K562 (cell line): ENCODE measurements around the gene TAF15. TPM values are rescaled to one million over a fixed set of nuclear protein-coding genes. Genes with fewer than 3 reads are reported as not detected.

Experiments used
- ATAC-seq: fragments of 200-7000 bp; cut with Tn5 transposase; 3 replicates; pipeline ENCODE4 v1.9.1; 2020; ENCODE audit warnings: moderate library complexity
- BruUV-seq: library from RNA; stranded (reverse); fragments of 400-500 nt; replicated peaks from 2 replicates; lab custom pipeline; 2021; lab: Mats Ljungman, UMichigan
- CTCF ChIA-PET: fragments of 300-600 bp; formaldehyde crosslinking; extraction: SDS; loops from one replicate; lab custom pipeline; 2021; ENCODE audit warnings: low intra/inter-chr PET ratio; lab: Yijun Ruan, JAX
- POLR2A ChIA-PET: fragments of 300-600, 350-650 bp; sonication (Branson Sonifier 250); formaldehyde crosslinking; extraction: SDS; loops from one replicate; lab custom pipeline; 2021; ENCODE audit warnings: antibody characterized with exemption, inconsistent platforms; lab: Yijun Ruan, JAX
- DNase-seq, 4 experiments: peaks; one replicate each; pipeline versions ENCODE4 v3.0.0 to v3.0.0-alpha.2; 2011 to 2018; ENCODE audit warnings: low spot score in 3 of 4, mixed read lengths in 3 of 4; ENCODE audit errors: extremely low read depth in 1 of 4
- FAIRE-seq: peaks from 2 replicates; lab custom pipeline; 2011; peaks lifted over from hg19 to GRCh38; lab: Jason Lieb, UNC
- H2AFZ ChIP-seq: 2 replicates; pipeline ENCODE4 v1.6.0; 2011; ENCODE audit warnings: low read depth, low read length, control low read depth, inconsistent platforms
- H3K27ac ChIP-seq: fragments of 200-600 bp; 3 replicates; pipeline ENCODE4 v1.8.0; 2011; ENCODE audit warnings: low read depth, mild to moderate bottlenecking, control low read depth, inconsistent platforms, low read length, moderate library complexity, mixed read lengths; ENCODE audit errors: extremely low read depth
- H3K27me3 ChIP-seq, 2 experiments: fragments of 300-600 bp in 1 of 2; 2 replicates in 1 of 2; 3 replicates in 1 of 2; pipeline versions ENCODE4 v1.6.0 to v1.8.0; 2011; ENCODE audit warnings: inconsistent platforms in 2 of 2, low read length in 2 of 2, mild to moderate bottlenecking in 1 of 2, mixed read lengths in 1 of 2, moderate library complexity in 1 of 2; ENCODE audit not compliant: control insufficient read depth in 2 of 2, insufficient read depth in 2 of 2
- H3K36me3 ChIP-seq: fragments of 300-600 bp; 3 replicates; pipeline ENCODE4 v1.8.0; 2011; ENCODE audit warnings: mild to moderate bottlenecking, low read length, inconsistent platforms; ENCODE audit not compliant: control insufficient read depth, insufficient read depth
- H3K4me1 ChIP-seq, 2 experiments: fragments of 200-600 bp in 1 of 2; replicated peaks in 1 of 2; 2 replicates in 1 of 2; 3 replicates in 1 of 2; pipeline versions ENCODE4 v1.5.1 to v1.8.0; 2011; ENCODE audit warnings: inconsistent platforms in 2 of 2, low read length in 2 of 2, mild to moderate bottlenecking in 1 of 2, mixed read lengths in 1 of 2, moderate library complexity in 1 of 2; ENCODE audit not compliant: control insufficient read depth in 2 of 2, insufficient read depth in 2 of 2
- H3K4me2 ChIP-seq: 2 replicates; pipeline ENCODE4 v1.6.1; 2011; ENCODE audit warnings: low read length, control low read depth, inconsistent platforms, mixed read lengths; ENCODE audit not compliant: insufficient read depth
- H3K4me3 ChIP-seq: fragments of 200-600 bp; sonication (generic), shearing (Covaris generic); 2 replicates; pipeline ENCODE4 v1.5.1; 2016; ENCODE audit warnings: control low read depth, inconsistent platforms
- H3K79me2 ChIP-seq: fragments of 200-600 bp; 3 replicates; pipeline ENCODE4 v1.8.0; 2011; ENCODE audit warnings: low read length, inconsistent platforms; ENCODE audit not compliant: control insufficient read depth, insufficient read depth
- H3K9ac ChIP-seq, 2 experiments: 2 replicates each; pipeline versions ENCODE4 v1.6.0 to v1.6.1; 2011; ENCODE audit warnings: low read depth in 2 of 2, low read length in 2 of 2, control low read depth in 1 of 2, inconsistent platforms in 1 of 2, mild to moderate bottlenecking in 1 of 2, mixed read lengths in 1 of 2; ENCODE audit not compliant: insufficient read depth in 1 of 2
- H3K9me1 ChIP-seq: one replicate; pipeline ENCODE4 v1.6.0; 2011; ENCODE audit warnings: inconsistent platforms, mild to moderate bottlenecking, low read length, moderate library complexity; ENCODE audit not compliant: control insufficient read depth, insufficient read depth
- H3K9me3 ChIP-seq: replicated peaks from 2 replicates; pipeline ENCODE4 v1.5.1; 2011; ENCODE audit warnings: low read depth, low read length, inconsistent platforms; ENCODE audit not compliant: control insufficient read depth, insufficient read depth
- H4K20me1 ChIP-seq: replicated peaks from 2 replicates; pipeline ENCODE4 v1.6.1; 2011; ENCODE audit warnings: low read length, inconsistent platforms, mixed read lengths; ENCODE audit not compliant: control insufficient read depth, insufficient read depth
- FOXP1 ChIP-seq: sonication (generic); formaldehyde crosslinking; IDR thresholded peaks from 2 replicates; pipeline ENCODE4 v1.8.0; 2022; ENCODE audit warnings: mild to moderate bottlenecking, missing genetic modification reagents
- ILK ChIP-seq: fragments of 450-650 bp; IDR thresholded peaks from 2 replicates; pipeline ENCODE4 v1.6.1; 2016; ENCODE audit warnings: missing genetic modification characterization, low read depth, mild to moderate bottlenecking, missing compliant biosample characterization, moderate library complexity, borderline replicate concordance
- KDM1A ChIP-seq, 2 experiments: fragments of 450-650 bp; IDR thresholded peaks; 2 replicates each; pipeline ENCODE4 v1.6.1; 2016; ENCODE audit warnings: mild to moderate bottlenecking in 2 of 2
- MBD2 ChIP-seq: sonication (generic); IDR thresholded peaks from 2 replicates; pipeline ENCODE4 v1.6.1; 2016; ENCODE audit warnings: low read depth, borderline replicate concordance
- MYBL2 ChIP-seq, 2 experiments: fragments of 450-650 bp in 1 of 2; sonication (generic) in 1 of 2; formaldehyde crosslinking in 1 of 2; IDR thresholded peaks; 2 replicates each; pipeline versions ENCODE4 v1.6.1 to v1.8.1; 2017 to 2022; ENCODE audit warnings: borderline replicate concordance in 1 of 2, inconsistent platforms in 1 of 2, low read depth in 1 of 2, mild to moderate bottlenecking in 1 of 2, missing genetic modification reagents in 1 of 2, moderate library complexity in 1 of 2
- POLR2H ChIP-seq: IDR thresholded peaks from 2 replicates; pipeline ENCODE4 v1.6.1; 2016; ENCODE audit warnings: missing genetic modification characterization, low read depth, mild to moderate bottlenecking, control low read depth, missing compliant biosample characterization, moderate library complexity
- RB1 ChIP-seq: fragments of 450-650 bp; IDR thresholded peaks from 2 replicates; pipeline ENCODE4 v1.6.1; 2017; ENCODE audit warnings: low read depth, mild to moderate bottlenecking
- SNIP1 ChIP-seq: fragments of 450-650 bp; IDR thresholded peaks from 2 replicates; pipeline ENCODE4 v1.7.1; 2017; ENCODE audit warnings: low read depth, mild to moderate bottlenecking
- STAG1 ChIP-seq: sonication (generic); formaldehyde crosslinking; IDR thresholded peaks from 2 replicates; pipeline ENCODE4 v1.5.0; 2020; ENCODE audit warnings: missing genetic modification reagents, borderline replicate concordance
- TRIM28 ChIP-seq: fragments of 450-650 bp; IDR thresholded peaks from 2 replicates; pipeline ENCODE4 v1.6.1; 2017
- ZBTB33 ChIP-seq: sonication (generic); formaldehyde crosslinking; IDR thresholded peaks from 2 replicates; pipeline ENCODE4 v1.8.1; 2023; ENCODE audit warnings: mild to moderate bottlenecking, missing genetic modification reagents
- ZFX ChIP-seq: sonication (generic); formaldehyde crosslinking; IDR thresholded peaks from 2 replicates; pipeline ENCODE4 v1.8.0; 2022; ENCODE audit warnings: mild to moderate bottlenecking, missing genetic modification reagents, moderate library complexity
- ZNF224 ChIP-seq: sonication (generic); formaldehyde crosslinking; IDR thresholded peaks from 2 replicates; pipeline ENCODE4 v1.8.0; 2022; ENCODE audit warnings: mild to moderate bottlenecking, missing genetic modification reagents
- ZNF280A ChIP-seq: fragments of 450-650 bp; IDR thresholded peaks from 2 replicates; pipeline ENCODE4 v1.6.1; 2018; ENCODE audit warnings: mild to moderate bottlenecking, low read depth; ENCODE audit not compliant: partially characterized antibody
- ZNF695 ChIP-seq: fragments of 450-650 bp; formaldehyde crosslinking; IDR thresholded peaks from 2 replicates; pipeline ENCODE4 v1.4.0; 2020; ENCODE audit warnings: mild to moderate bottlenecking, moderate library complexity
- ZNF75A ChIP-seq: fragments of 450-650 bp; formaldehyde crosslinking; IDR thresholded peaks from 2 replicates; pipeline ENCODE4 v1.4.0; 2020; ENCODE audit warnings: mild to moderate bottlenecking
- WGBS: fragments of 100-300 bp; shearing (Covaris generic); methylation state at CpG from one replicate; pipeline ENCODE4 v1.1.6; 2016; ENCODE audit warnings: low coverage, mixed read lengths; ENCODE audit not compliant: insufficient coverage; ENCODE audit errors: missing lambda C conversion rate; 5-methylcytosine and 5-hydroxymethylcytosine counted together
- in situ Hi-C: fragments of 300-500 bp; cut with MboI; formaldehyde crosslinking; loops from 4 replicates; pipeline ENCODE4 v1.15.0; 2018; ENCODE audit warnings: inconsistent platforms, mixed read lengths
- intact Hi-C: fragments of 100-400 bp; cut with micrococcal nuclease; formaldehyde crosslinking; loops from 2 replicates; pipeline ENCODE4 v1.14.2; 2022
- polyA plus RNA-seq, 8 experiments: library from polyadenylated mRNA; depleted of rRNA in 4 of 8; stranded (reverse) in 5 of 8; unstranded in 3 of 8; fragments of >200 nt; fragmentation: Nextera tagmentation in 2 of 8; fragmentation: Illumina TruSeq in 1 of 8; extraction: Ambion mirVana in 2 of 8; extraction: Trizol in 1 of 8; gene quantifications; 2 replicates each; pipeline versions ENCODE4 v1.2.1 to v1.2.3, GENCODE V29; 2011 to 2014; ENCODE audit warnings: inconsistent platforms in 1 of 8, missing spikeins in 1 of 8
- total RNA-seq, 7 experiments: library from RNA; depleted of rRNA in 6 of 7; stranded (reverse); fragments of >200 nt in 6 of 7; fragmentation: Illumina TruSeq in 2 of 7; extraction: Trizol in 2 of 7; gene quantifications; 2 replicates each; pipeline versions ENCODE4 v1.2.1 to v1.2.3, GENCODE V29; 2011 to 2021; ENCODE audit warnings: low replicate concordance in 1 of 7
- TF ChIP-seq, protein P1 (sequence below): sonication (generic); formaldehyde crosslinking; IDR thresholded peaks from 2 replicates; pipeline ENCODE4 v1.8.1; 2022; ENCODE audit warnings: missing genetic modification reagents
- TF ChIP-seq, protein P2 (sequence below), 2 experiments: fragments of 450-650 bp; IDR thresholded peaks; 2 replicates each; pipeline ENCODE4 v1.6.1; 2016

TAF15 gene
- total and polyA plus RNA-seq, 9 of the 15 experiments (the other 6 are each of a cell fraction or from before 2014, with no cell fraction given): 4.1 to 272 (median 56.8) TPM

DNA sequence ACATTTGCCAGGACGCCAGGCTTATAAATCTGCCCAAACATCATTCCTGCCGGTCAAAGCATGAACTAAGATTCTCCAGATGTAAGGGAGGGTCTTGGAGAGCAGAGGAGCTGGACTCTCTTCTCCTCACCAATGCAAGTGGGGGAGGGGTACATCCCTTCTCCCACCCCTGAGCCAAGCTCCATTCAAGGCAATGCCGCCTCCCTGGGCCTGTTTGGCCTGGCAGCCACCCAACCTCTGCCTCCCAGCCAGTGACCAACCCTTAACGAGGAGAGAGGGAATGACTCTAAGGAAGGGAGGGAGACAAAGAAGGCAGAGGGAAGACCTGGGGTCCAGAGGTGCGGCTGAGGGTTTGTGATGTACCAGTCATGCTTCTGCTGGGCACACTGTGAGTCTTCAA lies 34.8 kb upstream of the TAF15 start:
- 2% methylated on average over 5 of the region's 5 CpGs for WGBS
- Histone ChIP-seq H3K9me3 (no peaks in the 10 kb centered on the region), H3K4me1 (peaks cover 0 to 10% of the 10 kb centered on the region in 2 experiments; a peak in 2 of 5 replicates), H3K36me3 (no peaks in the 10 kb centered on the region), H3K4me3 (no peak overlapping the region), H3K9ac (no peak overlapping the region), H4K20me1 (no peaks in the 10 kb centered on the region; the same call in 1 of the 2 replicates), H3K9me1 (no peaks in the 10 kb centered on the region), H3K27me3 (peaks cover 62 to 72% of the 10 kb centered on the region in 2 experiments), H2AFZ (no peak overlapping the region), H3K27ac (no peak overlapping the region), H3K79me2 (no peaks in the 10 kb centered on the region), H3K4me2 (no peak overlapping the region)
- ChIA-PET POLR2A (interaction anchor here (0.7 to 1.2 kb wide), 2 partner anchors 15 to 36 kb away, joined by 3 read pairs; no protein-coding TSS in a partner anchor), CTCF (no interaction called here)
- intact Hi-C loops: no loop called here
- FAIRE-seq (no peak), DNase-seq (no peak), ATAC-seq (no peak)
- in situ Hi-C loops: no loop called here
- BruUV-seq: no TSS peak
- TF ChIP-seq FOXP1 (CRISPR knock-in tag) (no peak), MYBL2 (IDR thresholded peaks at IDR 0.05; ENCODE audit: low read depth) (no peak), MYBL2 (CRISPR knock-in tag; IDR thresholded peaks at IDR 0.05; ENCODE audit: borderline replicate concordance) (no peak), ILK (no peak), POLR2H (tag) (no peak), MBD2 (no peak), TRIM28 (no peak), STAG1 (CRISPR knock-in tag) (no peak), ZNF695 (CRISPR knock-in tag) (no peak), ZNF280A (no peak), SNIP1 (no peak), ZFX (CRISPR knock-in tag) (no peak), ZBTB33 (CRISPR knock-in tag) (no peak), KDM1A (IDR thresholded peaks at IDR 0.05) (no peak), ZNF75A (CRISPR knock-in tag) (no peak), RB1 (no peak), ZNF224 (CRISPR knock-in tag) (no peak)
- TF ChIP-seq, protein P1, sequence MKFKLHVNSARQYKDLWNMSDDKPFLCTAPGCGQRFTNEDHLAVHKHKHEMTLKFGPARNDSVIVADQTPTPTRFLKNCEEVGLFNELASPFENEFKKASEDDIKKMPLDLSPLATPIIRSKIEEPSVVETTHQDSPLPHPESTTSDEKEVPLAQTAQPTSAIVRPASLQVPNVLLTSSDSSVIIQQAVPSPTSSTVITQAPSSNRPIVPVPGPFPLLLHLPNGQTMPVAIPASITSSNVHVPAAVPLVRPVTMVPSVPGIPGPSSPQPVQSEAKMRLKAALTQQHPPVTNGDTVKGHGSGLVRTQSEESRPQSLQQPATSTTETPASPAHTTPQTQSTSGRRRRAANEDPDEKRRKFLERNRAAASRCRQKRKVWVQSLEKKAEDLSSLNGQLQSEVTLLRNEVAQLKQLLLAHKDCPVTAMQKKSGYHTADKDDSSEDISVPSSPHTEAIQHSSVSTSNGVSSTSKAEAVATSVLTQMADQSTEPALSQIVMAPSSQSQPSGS: no peak
- TF ChIP-seq, protein P2, sequence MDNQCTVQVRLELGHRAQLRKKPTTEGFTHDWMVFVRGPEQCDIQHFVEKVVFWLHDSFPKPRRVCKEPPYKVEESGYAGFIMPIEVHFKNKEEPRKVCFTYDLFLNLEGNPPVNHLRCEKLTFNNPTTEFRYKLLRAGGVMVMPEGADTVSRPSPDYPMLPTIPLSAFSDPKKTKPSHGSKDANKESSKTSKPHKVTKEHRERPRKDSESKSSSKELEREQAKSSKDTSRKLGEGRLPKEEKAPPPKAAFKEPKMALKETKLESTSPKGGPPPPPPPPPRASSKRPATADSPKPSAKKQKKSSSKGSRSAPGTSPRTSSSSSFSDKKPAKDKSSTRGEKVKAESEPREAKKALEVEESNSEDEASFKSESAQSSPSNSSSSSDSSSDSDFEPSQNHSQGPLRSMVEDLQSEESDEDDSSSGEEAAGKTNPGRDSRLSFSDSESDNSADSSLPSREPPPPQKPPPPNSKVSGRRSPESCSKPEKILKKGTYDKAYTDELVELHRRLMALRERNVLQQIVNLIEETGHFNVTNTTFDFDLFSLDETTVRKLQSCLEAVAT (IDR thresholded peaks at IDR 0.05): no peak
